ENCODE data around the gene COG8. TPM values are rescaled to one million over a fixed set of nuclear protein-coding genes. Genes with fewer than 3 reads are reported as not detected.

Gene COG8
- total and polyA plus RNA-seq, 9 of the 15 experiments (the other 6 are each of a cell fraction or from before 2014, with no cell fraction given), result 3.7 to 42.6 (median 30.1) TPM

DNA sequence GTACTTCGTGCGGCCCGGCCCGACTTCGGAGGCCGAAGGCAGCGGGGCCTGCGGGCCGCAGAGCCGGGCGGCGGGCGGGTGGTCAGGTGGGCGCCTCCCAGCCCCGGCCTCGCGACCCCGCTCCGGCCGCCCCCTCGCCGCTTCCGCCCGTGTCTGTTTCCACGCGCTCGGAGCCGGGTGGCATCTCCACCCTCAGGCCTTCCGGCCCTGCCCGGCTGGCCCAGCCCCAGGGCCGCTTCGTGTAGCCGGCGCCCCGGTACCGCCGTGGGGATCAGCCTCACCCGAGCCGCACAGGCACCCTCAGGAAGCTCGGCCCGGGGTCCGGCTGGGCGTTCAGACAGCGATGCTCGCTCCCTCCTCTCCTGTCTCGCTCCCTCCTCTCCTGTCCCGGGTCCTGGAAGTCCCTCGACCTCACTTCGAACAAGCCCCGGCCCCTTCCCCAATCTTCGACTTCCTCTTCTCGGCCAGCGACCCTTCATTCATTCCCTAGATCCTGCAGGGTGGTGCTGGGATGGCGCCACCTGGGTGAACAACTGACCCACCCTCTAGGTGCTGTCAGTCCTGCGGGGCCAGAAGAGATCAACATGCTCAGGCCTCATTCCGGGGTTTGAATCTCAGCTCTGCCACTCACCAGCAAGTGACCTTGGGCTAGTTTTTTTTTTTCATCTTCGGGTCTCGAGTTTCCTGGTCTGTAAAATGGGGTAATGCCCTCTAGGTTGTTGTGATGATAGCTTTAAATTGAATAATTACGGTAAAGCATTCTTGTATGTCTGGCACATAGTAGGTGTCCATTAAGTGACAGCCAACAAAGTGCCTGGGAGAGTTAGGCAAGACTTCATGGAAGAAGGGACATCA lies 27.6 kb downstream of the COG8 start (continued):
- TF ChIP-seq VEZF1 (CRISPR knock-in tag; IDR thresholded peaks at IDR 0.05) (no peak), ZNF507 (tag; conservative IDR thresholded peaks at IDR 0.05) (no peak), ASH1L (IDR thresholded peaks at IDR 0.05; ENCODE audit: borderline replicate concordance, low read depth, partially characterized antibody) (no peak), ESRRA (IDR thresholded peaks at IDR 0.05; ENCODE audit: borderline replicate concordance, low read depth) (peak; percentile 84), SMARCA4 (IDR thresholded peaks at IDR 0.05) (no peak), ARNT (IDR thresholded peaks at IDR 0.05) (no peak), KLF1 (tag; IDR thresholded peaks at IDR 0.05) (0 out of 2 replicates have a peak, but pooled peaks have one; percentile 34), ZNF311 (CRISPR knock-in tag; IDR thresholded peaks at IDR 0.05) (no peak), ZBTB8A (IDR thresholded peaks at IDR 0.05; ENCODE audit: partially characterized antibody) (no peak), KAT7 (CRISPR knock-in tag; IDR thresholded peaks at IDR 0.05; ENCODE audit: borderline replicate concordance) (peak; percentile 79; the same call in 1 of the 2 replicates), ZNF3 (CRISPR knock-in tag; IDR thresholded peaks at IDR 0.05) (no peak), ZNF253 (CRISPR knock-in tag; conservative IDR thresholded peaks at IDR 0.05) (no peak), IFI16 (CRISPR knock-in tag; IDR thresholded peaks at IDR 0.05) (no peak), SMAD3 (CRISPR knock-in tag; conservative IDR thresholded peaks at IDR 0.05) (no peak), RBM22 (IDR thresholded peaks at IDR 0.05; ENCODE audit: low read depth, low read length, poor library complexity, severe bottlenecking) (peak; percentile 59), C11orf30 (IDR thresholded peaks at IDR 0.05; ENCODE audit: low read depth) (no peak), EHMT2 (IDR thresholded peaks at IDR 0.05) (no peak), ZNF764 (CRISPR knock-in tag; IDR thresholded peaks at IDR 0.05; ENCODE audit: low read depth) (no peak), FOXA1 (IDR thresholded peaks at IDR 0.05; ENCODE audit: borderline replicate concordance) (no peak)
- TF ChIP-seq, protein P1, sequence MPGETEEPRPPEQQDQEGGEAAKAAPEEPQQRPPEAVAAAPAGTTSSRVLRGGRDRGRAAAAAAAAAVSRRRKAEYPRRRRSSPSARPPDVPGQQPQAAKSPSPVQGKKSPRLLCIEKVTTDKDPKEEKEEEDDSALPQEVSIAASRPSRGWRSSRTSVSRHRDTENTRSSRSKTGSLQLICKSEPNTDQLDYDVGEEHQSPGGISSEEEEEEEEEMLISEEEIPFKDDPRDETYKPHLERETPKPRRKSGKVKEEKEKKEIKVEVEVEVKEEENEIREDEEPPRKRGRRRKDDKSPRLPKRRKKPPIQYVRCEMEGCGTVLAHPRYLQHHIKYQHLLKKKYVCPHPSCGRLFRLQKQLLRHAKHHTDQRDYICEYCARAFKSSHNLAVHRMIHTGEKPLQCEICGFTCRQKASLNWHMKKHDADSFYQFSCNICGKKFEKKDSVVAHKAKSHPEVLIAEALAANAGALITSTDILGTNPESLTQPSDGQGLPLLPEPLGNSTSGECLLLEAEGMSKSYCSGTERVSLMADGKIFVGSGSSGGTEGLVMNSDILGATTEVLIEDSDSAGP (CRISPR knock-in tag; IDR thresholded peaks at IDR 0.05), result no peak
- TF ChIP-seq, protein P2, sequence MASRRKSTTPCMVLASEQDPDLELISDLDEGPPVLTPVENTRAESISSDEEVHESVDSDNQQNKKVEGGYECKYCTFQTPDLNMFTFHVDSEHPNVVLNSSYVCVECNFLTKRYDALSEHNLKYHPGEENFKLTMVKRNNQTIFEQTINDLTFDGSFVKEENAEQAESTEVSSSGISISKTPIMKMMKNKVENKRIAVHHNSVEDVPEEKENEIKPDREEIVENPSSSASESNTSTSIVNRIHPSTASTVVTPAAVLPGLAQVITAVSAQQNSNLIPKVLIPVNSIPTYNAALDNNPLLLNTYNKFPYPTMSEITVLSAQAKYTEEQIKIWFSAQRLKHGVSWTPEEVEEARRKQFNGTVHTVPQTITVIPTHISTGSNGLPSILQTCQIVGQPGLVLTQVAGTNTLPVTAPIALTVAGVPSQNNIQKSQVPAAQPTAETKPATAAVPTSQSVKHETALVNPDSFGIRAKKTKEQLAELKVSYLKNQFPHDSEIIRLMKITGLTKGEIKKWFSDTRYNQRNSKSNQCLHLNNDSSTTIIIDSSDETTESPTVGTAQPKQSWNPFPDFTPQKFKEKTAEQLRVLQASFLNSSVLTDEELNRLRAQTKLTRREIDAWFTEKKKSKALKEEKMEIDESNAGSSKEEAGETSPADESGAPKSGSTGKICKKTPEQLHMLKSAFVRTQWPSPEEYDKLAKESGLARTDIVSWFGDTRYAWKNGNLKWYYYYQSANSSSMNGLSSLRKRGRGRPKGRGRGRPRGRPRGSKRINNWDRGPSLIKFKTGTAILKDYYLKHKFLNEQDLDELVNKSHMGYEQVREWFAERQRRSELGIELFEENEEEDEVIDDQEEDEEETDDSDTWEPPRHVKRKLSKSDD (conservative IDR thresholded peaks at IDR 0.05; ENCODE audit: low read length), result no peak
- TF ChIP-seq, protein P3, sequence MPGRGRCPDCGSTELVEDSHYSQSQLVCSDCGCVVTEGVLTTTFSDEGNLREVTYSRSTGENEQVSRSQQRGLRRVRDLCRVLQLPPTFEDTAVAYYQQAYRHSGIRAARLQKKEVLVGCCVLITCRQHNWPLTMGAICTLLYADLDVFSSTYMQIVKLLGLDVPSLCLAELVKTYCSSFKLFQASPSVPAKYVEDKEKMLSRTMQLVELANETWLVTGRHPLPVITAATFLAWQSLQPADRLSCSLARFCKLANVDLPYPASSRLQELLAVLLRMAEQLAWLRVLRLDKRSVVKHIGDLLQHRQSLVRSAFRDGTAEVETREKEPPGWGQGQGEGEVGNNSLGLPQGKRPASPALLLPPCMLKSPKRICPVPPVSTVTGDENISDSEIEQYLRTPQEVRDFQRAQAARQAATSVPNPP (IDR thresholded peaks at IDR 0.05; ENCODE audit: borderline replicate concordance, insufficient read depth, insufficient read length), result no peak

Data from K562 (cell line).